DND-41 (cell line): ENCODE measurements around the gene CCDC91.

Source experiments
- ATAC-seq: fragments of 200-7000 bp; cut with Tn5 transposase; 3 replicates; pipeline ENCODE4 v1.9.1; 2021; ENCODE audit warnings: low read depth; ENCODE audit not compliant: insufficient read depth
- DNase-seq: peaks from one replicate; pipeline ENCODE4 v3.0.0-alpha.2; 2020
- H2AFZ ChIP-seq: 2 replicates; pipeline ENCODE4 v1.6.0; 2012; ENCODE audit warnings: low read depth, low read length
- H3K27ac ChIP-seq: 2 replicates; pipeline ENCODE4 v1.5.1; 2012; ENCODE audit warnings: low read length, inconsistent platforms
- H3K27me3 ChIP-seq: fragments of 200-600 bp; sonication (generic); 2 replicates; pipeline ENCODE4 v1.6.0; 2012; ENCODE audit warnings: low read length, mild to moderate bottlenecking, inconsistent platforms; ENCODE audit not compliant: insufficient read depth, poor library complexity
- H3K36me3 ChIP-seq: 2 replicates; pipeline ENCODE4 v1.5.1; 2012; ENCODE audit warnings: low read length, inconsistent platforms; ENCODE audit not compliant: insufficient read depth
- H3K4me1 ChIP-seq: 2 replicates; pipeline ENCODE4 v1.5.1; 2012; ENCODE audit warnings: mild to moderate bottlenecking, low read length; ENCODE audit not compliant: insufficient read depth
- H3K4me2 ChIP-seq: 2 replicates; pipeline ENCODE4 v1.6.0; 2012; ENCODE audit warnings: mild to moderate bottlenecking, moderate library complexity, low read length, inconsistent platforms; ENCODE audit not compliant: insufficient read depth
- H3K4me3 ChIP-seq, 2 experiments: fragments of 200-600 bp in 1 of 2; shearing (Covaris generic) in 1 of 2; 2 replicates each; pipeline ENCODE4 v1.5.1; 2012 to 2016; ENCODE audit warnings: inconsistent platforms in 2 of 2, low read length in 2 of 2, mild to moderate bottlenecking in 2 of 2, low read depth in 1 of 2, moderate library complexity in 1 of 2
- H3K79me2 ChIP-seq: 2 replicates; pipeline ENCODE4 v1.6.0; 2012; ENCODE audit warnings: low read length, inconsistent platforms; ENCODE audit not compliant: insufficient read depth
- H3K9ac ChIP-seq: 2 replicates; pipeline ENCODE4 v1.6.0; 2012; ENCODE audit warnings: low read depth, mild to moderate bottlenecking, inconsistent platforms, low read length, moderate library complexity
- H3K9me3 ChIP-seq: 2 replicates; pipeline ENCODE4 v1.5.1; 2012; ENCODE audit warnings: low read length, moderate library complexity, mild to moderate bottlenecking, inconsistent platforms; ENCODE audit not compliant: insufficient read depth, severe bottlenecking
- H4K20me1 ChIP-seq: 2 replicates; pipeline ENCODE4 v1.6.0; 2012; ENCODE audit warnings: low read length; ENCODE audit not compliant: insufficient read depth
- EZH2 ChIP-seq: IDR thresholded peaks from 3 replicates; pipeline ENCODE4 v1.6.1; 2012; ENCODE audit warnings: borderline replicate concordance, low read depth, mild to moderate bottlenecking, moderate library complexity, low read length, inconsistent platforms; ENCODE audit not compliant: severe bottlenecking
- TF ChIP-seq, protein P1 (sequence below): IDR thresholded peaks from 2 replicates; pipeline ENCODE4 v1.5.1; 2012; ENCODE audit warnings: borderline replicate concordance, low read length, moderate library complexity, mild to moderate bottlenecking; ENCODE audit not compliant: poor library complexity, severe bottlenecking; ENCODE audit errors: extremely low read depth

Gene CCDC91

DNA sequence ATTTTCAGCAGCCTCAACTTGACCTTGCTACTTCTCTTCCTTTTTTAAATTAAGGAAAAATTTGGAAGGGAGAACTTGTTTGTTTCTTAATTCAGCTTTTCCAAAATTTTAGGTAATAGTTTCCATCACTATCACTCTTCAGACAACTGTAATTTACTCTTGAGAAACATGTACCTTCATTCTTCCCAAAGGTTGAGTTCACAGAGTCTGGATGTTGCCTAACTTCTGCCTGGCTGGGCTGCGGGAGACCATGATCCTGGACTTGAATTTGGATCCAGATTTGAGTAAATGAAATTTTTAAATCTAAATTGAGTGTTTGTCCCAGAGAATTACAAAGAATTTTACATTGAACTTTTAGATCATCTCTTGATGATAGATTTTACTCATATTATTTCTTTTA, 193.1 kb downstream of the CCDC91 start:
- H3K9ac ChIP-seq: no peak overlapping the region
- H3K4me2 ChIP-seq: no peak overlapping the region
- no peak overlapping the region for H3K4me3 ChIP-seq
- no peak overlapping the region for H3K27ac ChIP-seq
- H4K20me1 ChIP-seq: no peaks in the 10 kb centered on the region
- ATAC-seq (no peak), DNase-seq (no peak)
- no peaks in the 10 kb centered on the region for H3K27me3 ChIP-seq
- no peaks in the 10 kb centered on the region for H3K79me2 ChIP-seq
- peaks cover 4% of the 10 kb centered on the region; the same call in 1 of the 2 replicates for H3K4me1 ChIP-seq
- H2AFZ ChIP-seq: no peak overlapping the region
- H3K9me3 ChIP-seq: no peaks in the 10 kb centered on the region
- no peaks in the 10 kb centered on the region for H3K36me3 ChIP-seq
- TF ChIP-seq EZH2: no peak
- TF ChIP-seq, protein P1, sequence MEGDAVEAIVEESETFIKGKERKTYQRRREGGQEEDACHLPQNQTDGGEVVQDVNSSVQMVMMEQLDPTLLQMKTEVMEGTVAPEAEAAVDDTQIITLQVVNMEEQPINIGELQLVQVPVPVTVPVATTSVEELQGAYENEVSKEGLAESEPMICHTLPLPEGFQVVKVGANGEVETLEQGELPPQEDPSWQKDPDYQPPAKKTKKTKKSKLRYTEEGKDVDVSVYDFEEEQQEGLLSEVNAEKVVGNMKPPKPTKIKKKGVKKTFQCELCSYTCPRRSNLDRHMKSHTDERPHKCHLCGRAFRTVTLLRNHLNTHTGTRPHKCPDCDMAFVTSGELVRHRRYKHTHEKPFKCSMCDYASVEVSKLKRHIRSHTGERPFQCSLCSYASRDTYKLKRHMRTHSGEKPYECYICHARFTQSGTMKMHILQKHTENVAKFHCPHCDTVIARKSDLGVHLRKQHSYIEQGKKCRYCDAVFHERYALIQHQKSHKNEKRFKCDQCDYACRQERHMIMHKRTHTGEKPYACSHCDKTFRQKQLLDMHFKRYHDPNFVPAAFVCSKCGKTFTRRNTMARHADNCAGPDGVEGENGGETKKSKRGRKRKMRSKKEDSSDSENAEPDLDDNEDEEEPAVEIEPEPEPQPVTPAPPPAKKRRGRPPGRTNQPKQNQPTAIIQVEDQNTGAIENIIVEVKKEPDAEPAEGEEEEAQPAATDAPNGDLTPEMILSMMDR: no peak

GRCh38 chr12:28388879-28389278, 198.6 kb downstream of the CCDC91 start:
- H3K9ac ChIP-seq: no peak overlapping the region
- DNase-seq: no peak
- no peaks in the 10 kb centered on the region for H3K79me2 ChIP-seq
- H3K27me3 ChIP-seq: no peaks in the 10 kb centered on the region
- H3K36me3 ChIP-seq: 0 out of 2 replicates have a peak, but pooled peaks cover 5% of the 10 kb centered on the region
- no peak overlapping the region for H3K4me2 ChIP-seq
- no peaks in the 10 kb centered on the region for H3K9me3 ChIP-seq
- H3K4me3 ChIP-seq: no peak overlapping the region
- H3K27ac ChIP-seq: no peak overlapping the region
- ATAC-seq: no peak
- no peaks in the 10 kb centered on the region for H3K4me1 ChIP-seq
- H2AFZ ChIP-seq: no peak overlapping the region
- TF ChIP-seq, protein P1: no peak
- no peak for TF ChIP-seq EZH2
- no peaks in the 10 kb centered on the region for H4K20me1 ChIP-seq

DNA sequence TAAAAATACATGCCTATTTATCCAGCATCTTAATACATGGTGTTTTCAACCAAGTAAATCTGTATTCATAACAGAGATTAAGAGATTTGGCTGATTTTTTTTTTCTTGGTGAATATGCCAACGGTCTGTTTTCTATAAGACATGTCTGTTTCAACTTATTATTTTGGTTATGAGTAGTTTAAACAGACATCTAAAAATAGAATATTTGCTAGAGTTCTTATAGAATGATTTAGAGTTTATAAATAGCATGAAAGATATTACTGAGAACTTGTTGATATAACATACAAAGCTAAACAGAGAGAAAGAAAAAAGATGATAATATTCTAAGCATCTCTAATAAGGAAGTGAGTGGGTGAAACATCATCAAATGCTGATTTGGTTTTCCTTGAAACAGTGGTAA, 199.9 kb downstream of the CCDC91 start:
- H3K36me3 ChIP-seq: 0 out of 2 replicates have a peak, but pooled peaks cover 5% of the 10 kb centered on the region
- no peaks in the 10 kb centered on the region for H3K79me2 ChIP-seq
- no peak for TF ChIP-seq EZH2
- TF ChIP-seq, protein P1: no peak
- ATAC-seq (no peak), DNase-seq (no peak)
- no peaks in the 10 kb centered on the region for H4K20me1 ChIP-seq
- H3K4me1 ChIP-seq: no peaks in the 10 kb centered on the region
- H3K4me2 ChIP-seq: no peak overlapping the region
- no peaks in the 10 kb centered on the region for H3K9me3 ChIP-seq
- H3K9ac ChIP-seq: no peak overlapping the region
- no peak overlapping the region for H2AFZ ChIP-seq
- no peak overlapping the region for H3K27ac ChIP-seq
- H3K4me3 ChIP-seq: no peak overlapping the region
- H3K27me3 ChIP-seq: no peaks in the 10 kb centered on the region

DNA sequence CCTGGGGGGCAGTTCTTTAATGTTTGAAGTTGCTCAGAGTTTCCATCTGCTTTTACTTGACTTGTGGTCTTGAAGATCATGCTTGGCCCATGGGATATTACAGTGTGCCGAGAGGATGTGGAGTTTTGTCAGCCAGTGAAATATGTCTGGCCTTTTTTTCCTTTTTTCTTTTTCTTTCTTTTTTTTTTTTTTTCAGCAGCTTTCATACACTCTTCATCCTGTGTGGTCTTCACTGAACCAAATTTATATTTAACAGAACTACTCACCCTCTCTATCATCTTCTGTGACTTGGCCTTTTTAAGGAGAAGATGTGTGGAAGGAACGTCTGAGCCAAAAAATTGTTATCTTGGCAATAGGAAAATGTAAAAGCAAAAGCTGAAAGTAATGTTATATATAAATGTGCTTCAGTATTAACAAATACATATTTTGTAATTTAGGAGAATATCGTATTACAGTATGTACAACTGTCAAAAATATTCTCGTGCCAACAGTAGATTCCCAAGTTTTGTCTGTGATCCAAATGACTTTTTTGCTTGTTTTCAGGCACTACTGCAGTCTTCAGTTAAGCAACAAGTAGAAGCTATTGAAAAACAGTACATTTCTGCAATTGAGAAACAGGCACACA, 200.6 kb downstream of the CCDC91 start:
- Histone ChIP-seq H3K36me3 (0 out of 2 replicates have a peak, but pooled peaks cover 5% of the 10 kb centered on the region), H3K27ac (no peak overlapping the region), H3K9me3 (no peaks in the 10 kb centered on the region), H3K9ac (no peak overlapping the region), H3K27me3 (no peaks in the 10 kb centered on the region), H2AFZ (no peak overlapping the region), H4K20me1 (no peaks in the 10 kb centered on the region), H3K79me2 (no peaks in the 10 kb centered on the region), H3K4me2 (no peak overlapping the region), H3K4me1 (no peaks in the 10 kb centered on the region), H3K4me3 (no peak overlapping the region)
- DNase-seq (no peak), ATAC-seq (no peak)
- TF ChIP-seq, protein P1: no peak
- TF ChIP-seq EZH2: no peak
